NK-92 (cell line): ENCODE data around the gene TSPAN12.

Source experiments
- DNase-seq: peaks from one replicate; lab custom pipeline; 2025; ENCODE audit not compliant: unreplicated experiment; lab: John Stamatoyannopoulos, UW

The TSPAN12 gene

DNA sequence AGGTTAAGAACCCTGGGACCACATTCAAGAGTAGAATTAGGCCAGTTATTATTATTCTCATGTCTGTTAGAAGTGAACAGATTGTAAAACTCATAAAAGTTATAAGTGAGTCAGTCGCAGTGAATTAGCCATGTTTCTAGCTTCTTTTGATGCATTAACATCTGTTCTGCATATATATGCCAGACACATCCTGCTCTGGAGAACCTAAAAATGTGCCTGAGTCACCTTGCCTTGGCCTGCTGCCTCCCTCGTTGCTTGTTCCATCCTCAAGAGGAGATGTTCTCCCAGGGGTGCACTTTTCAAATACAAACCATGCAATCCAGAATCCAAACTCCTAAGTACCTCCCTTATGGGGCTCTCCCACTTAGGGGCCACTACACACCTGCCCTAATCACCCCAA, 14.8 kb downstream of the TSPAN12 start:
- DNase-seq: no peak

DNA sequence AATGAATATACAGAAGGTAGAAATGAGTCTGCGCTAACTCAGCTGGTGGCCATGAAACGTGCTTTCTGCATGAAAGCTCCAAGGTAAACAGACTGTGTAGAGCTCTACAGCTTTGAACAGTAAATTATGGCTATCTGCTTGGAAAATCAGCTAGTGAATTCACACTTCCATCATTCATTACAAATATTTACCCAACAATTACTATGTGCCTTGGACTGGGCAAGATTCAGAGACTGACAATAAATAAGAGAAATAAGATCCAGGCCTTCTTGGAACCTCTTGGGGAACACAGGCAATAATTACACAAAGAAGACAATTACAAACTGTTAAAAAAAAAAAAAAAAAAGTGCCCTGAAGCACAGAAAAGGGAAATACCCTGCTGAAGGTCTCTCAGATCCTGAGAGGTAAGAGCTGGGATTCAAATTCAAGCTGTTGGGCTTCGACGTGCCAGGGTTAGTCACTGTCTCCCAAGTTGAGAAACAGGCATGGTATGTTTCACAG, 15.8 kb downstream of the TSPAN12 start:
- DNase-seq: no peak

DNA sequence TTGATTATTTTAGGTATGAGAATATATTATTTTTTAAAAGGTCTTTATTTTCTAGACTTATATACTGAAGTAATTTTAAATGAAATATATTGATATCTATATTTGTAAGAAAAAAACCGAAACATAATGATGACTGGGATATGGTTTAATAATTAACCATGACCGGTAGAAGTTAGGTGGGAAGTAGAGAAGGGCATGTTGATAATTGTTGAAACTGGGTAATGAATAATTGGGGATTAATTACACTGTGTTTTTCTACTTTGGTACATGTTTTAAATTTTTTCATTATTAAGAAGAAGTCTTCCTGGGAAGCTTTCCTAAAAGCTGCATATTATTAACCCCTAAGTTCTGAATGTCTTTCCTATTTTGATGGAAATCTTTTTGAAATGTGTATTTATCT, 16.3 kb downstream of the TSPAN12 start:
- no peak for DNase-seq

DNA sequence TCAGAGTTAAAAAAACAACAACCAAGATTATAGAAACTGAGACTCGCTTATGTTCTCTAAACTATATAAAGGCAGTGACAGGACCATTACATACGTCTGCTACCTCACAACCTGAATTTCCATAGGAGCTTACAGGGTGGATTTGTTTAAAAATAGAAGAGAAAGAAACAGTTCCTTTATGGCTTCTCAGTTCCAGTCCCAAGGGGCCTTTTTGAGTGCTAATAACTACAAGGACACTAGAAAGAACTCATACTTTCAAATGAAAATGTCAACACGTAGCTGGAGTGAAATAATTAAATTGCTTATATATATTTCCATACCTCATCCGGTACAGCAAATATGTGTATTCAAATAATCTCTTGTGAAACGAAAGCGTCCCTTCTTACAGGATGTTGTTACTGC, 19.7 kb downstream of the TSPAN12 start:
- no peak for DNase-seq

- DNase-seq: no peak
Measured at GRCh38 chr7:120837599-120837998, 20.3 kb downstream of the TSPAN12 start.

DNA sequence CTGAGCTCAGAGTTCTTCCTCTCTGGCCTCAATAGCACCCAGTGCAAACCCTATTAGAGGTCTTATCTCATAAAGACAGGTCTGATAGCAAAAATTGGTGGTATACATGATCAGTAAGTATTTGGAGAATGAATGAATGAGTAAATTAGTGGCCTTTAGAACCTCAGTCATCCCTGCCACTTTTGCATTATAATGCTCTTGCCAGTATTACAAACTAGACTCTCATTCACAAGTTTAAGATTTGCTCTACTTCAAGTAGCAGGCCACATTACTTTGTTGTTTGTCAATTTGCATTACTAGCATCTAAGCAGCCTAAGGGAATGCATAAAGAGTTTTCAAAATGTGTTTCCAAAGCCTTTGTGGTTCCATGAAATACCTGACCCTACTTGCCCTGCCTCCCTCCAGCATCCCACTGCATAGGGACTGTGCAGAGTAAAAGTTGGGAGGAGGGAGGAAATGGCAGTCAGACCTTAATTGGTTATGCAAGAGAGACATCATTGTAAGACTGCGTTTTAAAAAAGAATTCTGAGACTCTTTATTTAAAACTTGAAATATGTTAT, 21.3 kb downstream of the TSPAN12 start:
- no peak for DNase-seq

DNA sequence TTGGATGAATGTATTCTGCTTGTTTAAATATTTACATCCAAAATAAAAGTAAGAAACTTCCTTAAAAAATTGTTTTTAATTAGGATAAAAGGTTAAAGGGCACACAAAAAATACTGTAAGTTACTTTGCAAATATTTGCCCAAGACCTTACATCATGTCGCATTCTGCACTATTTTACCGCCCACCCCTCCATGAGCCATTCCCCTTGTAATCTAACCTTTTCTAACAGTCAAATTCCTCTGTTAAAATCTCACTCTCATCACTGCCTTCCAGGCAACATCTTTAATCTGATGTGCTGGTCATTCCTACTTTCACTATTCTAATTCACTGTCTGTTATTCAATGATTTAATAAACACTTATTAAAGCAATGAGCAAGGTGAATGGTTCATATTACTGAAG, 23.2 kb downstream of the TSPAN12 start:
- DNase-seq: no peak

GRCh38 chr7:120833546-120833945, 24.4 kb downstream of the TSPAN12 start:
- no peak for DNase-seq

GRCh38 chr7:120832803-120833202, 25.1 kb downstream of the TSPAN12 start:
- no peak for DNase-seq

- no peak for DNase-seq
Measured at GRCh38 chr7:120831260-120831659, 26.7 kb downstream of the TSPAN12 start.

DNA sequence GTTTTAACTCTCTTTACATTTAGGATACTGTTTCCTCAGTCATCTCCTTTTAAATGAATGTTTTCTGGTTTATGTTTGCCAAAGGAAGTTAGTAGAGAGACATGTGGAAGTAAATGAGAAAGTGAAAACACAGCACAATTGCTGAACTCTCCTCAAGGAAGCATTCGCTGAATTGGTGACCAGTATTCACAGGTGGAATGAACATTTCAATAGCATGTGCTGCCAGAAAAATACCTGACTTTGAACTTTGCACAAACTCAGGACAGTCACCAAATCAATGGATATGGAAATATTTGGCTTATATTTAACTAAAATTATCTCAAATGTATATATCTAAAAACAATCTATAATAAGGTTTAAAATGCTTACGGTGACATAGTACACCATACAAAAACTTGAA, 28.5 kb downstream of the TSPAN12 start:
- DNase-seq: no peak

GRCh38 chr7:120828528-120828927, 29.4 kb downstream of the TSPAN12 start:
- no peak for DNase-seq

DNA sequence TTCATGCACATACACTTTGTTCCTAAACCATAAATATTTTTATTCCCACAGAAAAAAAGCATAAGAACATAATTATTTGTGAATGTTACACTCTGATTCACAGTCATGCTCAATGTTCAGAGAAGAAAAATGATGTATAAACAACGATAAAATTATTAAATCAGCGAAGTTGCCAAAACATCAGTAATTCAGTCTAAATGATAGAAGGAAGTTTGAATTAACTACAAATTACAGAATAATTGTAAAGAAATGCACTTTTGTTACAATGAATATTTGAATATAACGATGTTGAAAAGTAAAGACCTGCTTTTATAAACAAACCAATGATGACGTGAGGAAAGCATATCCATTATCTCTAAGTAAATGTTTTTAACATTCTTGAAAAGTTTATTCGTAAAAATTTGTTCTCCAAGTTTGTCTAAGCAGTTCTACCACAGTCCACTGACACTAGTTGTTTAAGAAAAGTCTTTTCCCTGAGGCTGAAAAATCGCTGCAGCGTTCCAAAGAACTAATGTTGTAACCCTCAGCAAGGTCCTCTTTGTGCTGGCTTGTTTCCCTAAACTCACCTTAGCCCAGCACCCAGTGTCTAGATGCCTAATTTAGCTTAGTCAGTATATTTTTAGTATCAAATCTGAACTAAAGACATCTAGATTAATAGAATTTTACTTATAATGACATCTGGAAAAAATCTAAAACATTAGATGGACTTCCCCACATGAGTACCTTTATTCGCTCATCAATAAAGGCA, 30.4 kb downstream of the TSPAN12 start:
- DNase-seq: no peak

- no peak for DNase-seq
Measured at GRCh38 chr7:120825576-120825975, 32.4 kb downstream of the TSPAN12 start.

DNA sequence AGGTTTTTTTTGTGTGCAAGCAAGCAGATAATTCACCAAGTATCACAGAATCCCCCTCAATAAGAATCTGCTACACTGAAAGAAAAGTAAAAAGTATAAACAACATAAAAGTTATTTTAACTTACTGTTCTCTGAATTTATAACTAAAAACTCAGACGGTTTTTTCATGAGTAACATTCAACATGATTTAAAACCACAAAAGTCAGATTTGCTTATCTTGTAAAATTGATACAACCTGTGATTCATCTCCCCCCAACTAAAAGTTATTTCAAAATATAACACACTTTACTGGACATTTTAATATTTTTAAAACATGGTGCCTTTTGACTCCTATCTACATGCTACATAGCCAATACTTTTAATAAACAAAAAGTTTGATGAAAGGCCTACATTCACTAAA, 32.8 kb downstream of the TSPAN12 start:
- no peak for DNase-seq

DNA sequence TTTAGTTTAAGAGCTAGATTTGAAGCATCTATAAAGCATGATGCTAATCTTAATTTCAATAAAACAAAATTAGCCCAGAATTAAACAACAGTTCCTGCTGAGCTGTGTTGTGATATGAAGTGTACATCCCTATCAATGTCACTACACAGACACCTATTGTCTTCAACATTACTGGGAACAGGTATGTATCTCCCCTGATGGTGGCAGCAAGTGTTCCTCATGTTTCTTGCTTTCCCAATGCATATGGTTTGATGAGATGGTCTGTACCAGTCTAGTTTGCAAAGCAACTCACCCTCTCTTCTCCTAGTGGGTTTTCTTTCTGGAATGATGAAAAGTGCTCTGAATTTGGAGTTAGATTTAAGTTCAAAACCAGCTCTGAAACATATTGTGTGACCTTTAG, 38.1 kb downstream of the TSPAN12 start:
- no peak for DNase-seq

DNA sequence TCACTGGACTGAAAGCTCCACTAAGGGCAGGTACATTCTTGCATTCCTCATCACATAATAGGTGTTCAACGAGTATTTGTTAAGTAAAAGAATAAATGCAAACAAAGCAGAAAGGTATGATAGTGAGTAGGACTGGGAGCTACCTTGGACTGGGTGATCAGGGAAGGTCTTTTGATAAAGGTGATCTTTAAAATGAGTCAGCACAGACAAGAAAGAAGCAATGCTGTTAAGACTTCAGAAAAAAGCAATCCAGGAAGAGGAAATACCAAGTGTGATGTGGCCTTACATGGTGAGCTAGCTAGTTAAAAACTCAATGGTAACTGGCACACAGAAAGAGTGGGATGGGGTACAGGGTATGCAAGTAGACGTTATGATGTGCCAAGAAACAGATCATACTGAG, 40.1 kb downstream of the TSPAN12 start:
- no peak for DNase-seq

DNA sequence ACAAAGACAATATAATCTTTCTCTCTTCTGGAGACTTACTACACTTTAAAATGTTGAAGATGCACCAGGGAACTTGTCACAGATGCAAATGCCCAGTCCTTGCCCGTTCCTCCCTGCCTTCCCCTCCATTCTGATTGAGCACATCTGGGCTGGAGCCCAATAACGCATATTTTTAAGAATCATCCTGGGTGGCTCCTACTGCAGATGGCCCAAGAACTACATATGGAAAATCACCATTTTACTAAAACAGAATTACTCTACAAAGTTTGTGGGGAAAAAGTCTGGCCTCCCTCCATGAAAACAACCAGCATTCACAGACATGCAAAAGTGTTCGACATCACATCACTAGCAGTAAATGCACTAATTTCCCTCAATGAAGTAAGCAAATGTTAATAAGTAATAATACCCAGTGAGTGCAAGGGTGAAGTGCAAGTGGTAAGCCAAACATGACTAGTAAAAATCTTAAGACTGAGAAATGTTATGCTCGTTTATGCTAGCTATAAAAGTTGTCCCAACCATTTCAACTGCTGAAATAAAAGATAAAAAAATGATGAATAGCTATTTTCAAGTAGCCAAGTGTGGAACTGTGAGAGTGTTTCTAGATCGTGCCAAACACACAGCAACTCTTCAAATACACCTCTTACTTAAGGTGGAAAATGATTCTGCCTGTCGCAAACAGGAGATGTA, 43.5 kb downstream of the TSPAN12 start:
- no peak for DNase-seq

- no peak for DNase-seq
Measured at GRCh38 chr7:120813546-120814252, 44.2 kb downstream of the TSPAN12 start.

GRCh38 chr7:120813089-120813488, 44.9 kb downstream of the TSPAN12 start:
- no peak for DNase-seq

DNA sequence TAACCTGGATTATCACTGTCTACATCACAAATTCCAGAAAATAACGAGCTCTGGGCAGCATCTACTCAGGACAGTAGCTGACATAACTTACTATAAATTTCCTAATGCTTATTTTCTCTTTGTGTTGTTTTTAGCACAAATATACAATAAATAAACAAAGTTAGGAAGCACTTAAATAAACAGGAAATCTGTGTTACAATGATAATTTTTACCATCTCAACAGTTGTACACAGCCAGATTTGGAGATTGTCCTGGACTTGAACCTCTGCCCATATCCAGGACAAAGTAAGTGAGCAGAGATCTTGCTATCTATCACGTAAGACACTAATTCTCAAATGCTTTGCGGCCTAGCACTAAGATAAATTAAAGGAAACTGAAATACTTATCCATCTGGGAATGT, 48.7 kb downstream of the TSPAN12 start:
- DNase-seq: no peak

DNA sequence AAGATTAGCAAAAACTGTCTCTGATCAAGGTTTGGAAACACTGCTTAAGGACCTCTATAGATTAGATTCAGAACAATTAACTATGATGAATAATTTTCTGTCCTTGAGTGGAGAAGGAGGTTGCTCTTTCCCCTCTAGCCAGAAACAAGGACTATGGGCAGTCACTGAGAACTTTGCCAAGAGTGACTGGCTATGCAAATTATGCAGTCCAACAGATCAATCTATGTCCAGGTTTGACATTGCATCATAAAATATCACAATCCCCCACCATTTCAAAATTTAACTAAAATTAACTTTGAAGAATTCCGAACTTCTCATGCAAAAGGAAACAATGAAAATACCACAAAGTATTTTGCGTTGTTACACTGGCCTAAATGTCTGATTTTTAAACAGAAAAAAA, 50.6 kb downstream of the TSPAN12 start:
- DNase-seq: no peak
